ENCODE measurements around the gene ABHD6.

DNA sequence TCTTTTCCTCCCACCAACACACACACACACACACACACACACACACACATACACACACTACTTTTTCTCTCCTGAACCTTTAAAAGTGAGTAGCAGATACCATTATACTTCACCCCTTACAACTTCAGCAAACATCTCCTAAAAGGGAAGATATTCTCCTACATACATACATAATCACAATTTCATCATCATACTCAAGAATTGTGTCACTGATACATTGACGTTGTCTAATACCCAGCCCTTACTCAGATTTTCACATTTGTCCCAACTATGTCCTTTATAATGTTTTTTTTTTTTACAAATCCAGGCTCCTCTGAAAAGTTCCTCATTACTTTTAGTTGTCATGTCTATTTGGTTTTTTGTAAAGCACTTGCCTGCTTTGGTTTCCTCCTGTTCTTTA is 18.5 kb downstream of the ABHD6 start:
- TF ChIP-seq POLR2AphosphoS5 (IDR thresholded peaks at IDR 0.05), result no peak
- TF ChIP-seq, protein P1, sequence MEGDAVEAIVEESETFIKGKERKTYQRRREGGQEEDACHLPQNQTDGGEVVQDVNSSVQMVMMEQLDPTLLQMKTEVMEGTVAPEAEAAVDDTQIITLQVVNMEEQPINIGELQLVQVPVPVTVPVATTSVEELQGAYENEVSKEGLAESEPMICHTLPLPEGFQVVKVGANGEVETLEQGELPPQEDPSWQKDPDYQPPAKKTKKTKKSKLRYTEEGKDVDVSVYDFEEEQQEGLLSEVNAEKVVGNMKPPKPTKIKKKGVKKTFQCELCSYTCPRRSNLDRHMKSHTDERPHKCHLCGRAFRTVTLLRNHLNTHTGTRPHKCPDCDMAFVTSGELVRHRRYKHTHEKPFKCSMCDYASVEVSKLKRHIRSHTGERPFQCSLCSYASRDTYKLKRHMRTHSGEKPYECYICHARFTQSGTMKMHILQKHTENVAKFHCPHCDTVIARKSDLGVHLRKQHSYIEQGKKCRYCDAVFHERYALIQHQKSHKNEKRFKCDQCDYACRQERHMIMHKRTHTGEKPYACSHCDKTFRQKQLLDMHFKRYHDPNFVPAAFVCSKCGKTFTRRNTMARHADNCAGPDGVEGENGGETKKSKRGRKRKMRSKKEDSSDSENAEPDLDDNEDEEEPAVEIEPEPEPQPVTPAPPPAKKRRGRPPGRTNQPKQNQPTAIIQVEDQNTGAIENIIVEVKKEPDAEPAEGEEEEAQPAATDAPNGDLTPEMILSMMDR (IDR thresholded peaks at IDR 0.05), result no peak

Data from prostate gland (tissue), 2 donors.